Measurements from ENCODE around the gene SNRPB.

Gene SNRPB

GRCh38 chr20:2418388-2418787, 52.2 kb downstream of the SNRPB start:
- no peak for DNase-seq

- DNase-seq = no peak
Measured at GRCh38 chr20:2417213-2417541, 53.4 kb downstream of the SNRPB start.

DNA sequence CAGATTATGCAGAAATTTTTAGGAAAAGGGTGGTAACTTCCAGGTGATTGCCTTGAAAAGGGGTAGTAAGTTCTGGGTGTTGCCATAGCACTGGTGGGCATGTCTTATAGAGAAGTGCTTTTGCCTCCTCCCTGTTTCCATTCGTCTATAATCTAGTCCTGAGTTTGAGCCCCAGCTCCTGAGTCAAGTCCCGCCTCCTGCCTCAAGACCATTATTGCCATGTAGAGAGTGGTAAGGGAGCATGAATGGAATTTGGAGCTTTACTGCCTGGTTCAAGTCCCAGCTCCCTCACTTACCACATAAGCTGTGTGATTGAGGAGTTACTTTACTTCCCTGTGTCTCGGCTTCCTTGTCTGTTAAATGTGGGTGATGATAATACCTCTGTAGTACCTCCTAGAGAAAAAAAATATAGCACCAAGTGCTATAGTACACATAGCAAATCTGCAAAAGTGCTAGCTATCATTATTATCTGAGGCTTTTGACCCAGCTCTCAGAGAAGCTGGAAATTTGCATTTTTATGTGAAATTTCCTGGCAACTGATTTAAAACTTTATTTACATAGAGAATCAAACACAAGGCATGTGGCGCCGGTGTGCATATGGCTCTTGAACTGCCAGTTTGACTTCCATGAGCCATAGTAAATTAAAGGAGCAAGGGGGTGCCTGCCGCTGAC, 53.9 kb downstream of the SNRPB start:
- DNase-seq = no peak

All from AML-193 (cell line).